Astrocyte (in vitro differentiated cells and primary cell): ENCODE results near the gene CRYL1.

Experiments
- CTCF ChIP-seq: IDR thresholded peaks from 2 replicates; pipeline ENCODE4 v1.5.1; 2011; ENCODE audit warnings: low read depth, mild to moderate bottlenecking, inconsistent platforms, low read length, moderate library complexity; ENCODE audit not compliant: insufficient read depth
- EZH2 ChIP-seq: IDR thresholded peaks from 2 replicates; pipeline ENCODE4 v1.6.1; 2012; ENCODE audit warnings: mild to moderate bottlenecking, low read length, inconsistent platforms; ENCODE audit not compliant: insufficient read depth

GRCh38 chr13:20360835-20361412 is 164.7 kb downstream of the CRYL1 start:
- TF ChIP-seq EZH2, result no peak
- no peak for TF ChIP-seq CTCF
